H9 (cell line): ENCODE data around the gene HEXA. TPM values are rescaled to one million over a fixed set of nuclear protein-coding genes. Genes with fewer than 3 reads are reported as not detected.

Experiments used
- DNase-seq: peaks from one replicate; pipeline ENCODE4 v3.0.0-alpha.2; 2017
- H2AFZ ChIP-seq: one replicate; pipeline ENCODE4 v1.6.1; 2013; ENCODE audit warnings: mild to moderate bottlenecking, low read length, control low read depth, moderate library complexity
- H2AK5ac ChIP-seq: 2 replicates; pipeline ENCODE4 v1.6.1; 2013; ENCODE audit warnings: low read length, control low read depth, mixed read lengths; ENCODE audit not compliant: insufficient read length
- H2BK120ac ChIP-seq: one replicate; pipeline ENCODE4 v1.6.1; 2013; ENCODE audit warnings: low read depth, mild to moderate bottlenecking, low read length, control low read depth, inconsistent platforms; ENCODE audit not compliant: poor library complexity, severe bottlenecking
- H2BK12ac ChIP-seq: 2 replicates; pipeline ENCODE4 v1.6.1; 2013; ENCODE audit warnings: low read length, control low read depth, mixed read lengths, low read depth; ENCODE audit not compliant: insufficient read length
- H2BK15ac ChIP-seq: 2 replicates; pipeline ENCODE4 v1.6.1; 2013; ENCODE audit warnings: low read depth, low read length, control low read depth
- H2BK20ac ChIP-seq: one replicate; pipeline ENCODE4 v1.6.1; 2013; ENCODE audit warnings: low read depth, mild to moderate bottlenecking, low read length, control low read depth, inconsistent platforms; ENCODE audit not compliant: poor library complexity, severe bottlenecking
- H2BK5ac ChIP-seq: 2 replicates; pipeline ENCODE4 v1.6.1; 2013; ENCODE audit warnings: low read length, control low read depth, mixed read lengths; ENCODE audit not compliant: insufficient read length
- H3K14ac ChIP-seq: 2 replicates; pipeline ENCODE4 v1.6.1; 2013; ENCODE audit warnings: low read length, control low read depth; ENCODE audit not compliant: insufficient read depth
- H3K18ac ChIP-seq: 2 replicates; pipeline ENCODE4 v1.6.1; 2013; ENCODE audit warnings: low read depth, mild to moderate bottlenecking, mixed read lengths, low read length, control low read depth; ENCODE audit not compliant: insufficient read length
- H3K23ac ChIP-seq: 2 replicates; pipeline ENCODE4 v1.6.1; 2013; ENCODE audit warnings: low read length, control low read depth, mixed read lengths, low read depth; ENCODE audit not compliant: insufficient read length
- H3K23me2 ChIP-seq: 2 replicates; pipeline ENCODE4 v1.6.1; 2013; ENCODE audit warnings: low read depth, mild to moderate bottlenecking, mixed read lengths, low read length, control low read depth; ENCODE audit not compliant: insufficient read length, poor library complexity, severe bottlenecking
- H3K27ac ChIP-seq: 2 replicates; pipeline ENCODE4 v1.5.1; 2013; ENCODE audit warnings: low read length, control low read depth, mixed read lengths, low read depth; ENCODE audit not compliant: insufficient read length
- H3K27me3 ChIP-seq: 2 replicates; pipeline ENCODE4 v1.6.1; 2013; ENCODE audit warnings: low read length, control low read depth, inconsistent platforms; ENCODE audit not compliant: insufficient read depth
- H3K4ac ChIP-seq: 2 replicates; pipeline ENCODE4 v1.6.1; 2013; ENCODE audit warnings: low read depth, mild to moderate bottlenecking, control low read depth, inconsistent platforms, low read length, moderate library complexity
- H3K4me1 ChIP-seq: 2 replicates; pipeline ENCODE4 v1.6.1; 2013; ENCODE audit warnings: low read length, control low read depth, inconsistent platforms; ENCODE audit not compliant: insufficient read depth
- H3K4me2 ChIP-seq: 2 replicates; pipeline ENCODE4 v1.6.1; 2013; ENCODE audit warnings: low read length, control low read depth, mixed read lengths; ENCODE audit not compliant: insufficient read length, insufficient read depth
- H3K56ac ChIP-seq: 2 replicates; pipeline ENCODE4 v1.6.1; 2013; ENCODE audit warnings: low read depth, mild to moderate bottlenecking, mixed read lengths, low read length, control low read depth; ENCODE audit not compliant: insufficient read length
- H3K79me1 ChIP-seq: 2 replicates; pipeline ENCODE4 v1.6.1; 2013; ENCODE audit warnings: low read depth, mild to moderate bottlenecking, moderate library complexity, low read length, control low read depth, inconsistent platforms; ENCODE audit not compliant: insufficient read depth, poor library complexity, severe bottlenecking
- H3K79me2 ChIP-seq: 2 replicates; pipeline ENCODE4 v1.6.1; 2013; ENCODE audit warnings: low read length, control low read depth, inconsistent platforms; ENCODE audit not compliant: insufficient read depth
- H3K9ac ChIP-seq: 2 replicates; pipeline ENCODE4 v1.6.1; 2013; ENCODE audit warnings: low read length, control low read depth, mixed read lengths; ENCODE audit not compliant: insufficient read length; ENCODE audit errors: extremely low read depth
- H3K9me3 ChIP-seq: one replicate; pipeline ENCODE4 v1.6.1; 2013; ENCODE audit warnings: low read depth, low read length, inconsistent platforms; ENCODE audit not compliant: control insufficient read depth
- H3T11ph ChIP-seq: one replicate; pipeline ENCODE4 v1.6.1; 2013; ENCODE audit warnings: mild to moderate bottlenecking, low read length, control low read depth, inconsistent platforms
- H4K20me1 ChIP-seq: one replicate; pipeline ENCODE4 v1.6.1; 2013; ENCODE audit not compliant: control insufficient read depth, insufficient read length, insufficient read depth
- H4K5ac ChIP-seq: 2 replicates; pipeline ENCODE4 v1.6.1; 2013; ENCODE audit warnings: low read depth, mild to moderate bottlenecking, mixed read lengths, low read length, control low read depth; ENCODE audit not compliant: insufficient read length
- H4K8ac ChIP-seq: replicated peaks from 2 replicates; pipeline ENCODE4 v1.6.1; 2013; ENCODE audit warnings: low read length, control low read depth, mixed read lengths, low read depth; ENCODE audit not compliant: insufficient read length
- H4K91ac ChIP-seq: 2 replicates; pipeline ENCODE4 v1.6.1; 2013; ENCODE audit warnings: low read depth, mild to moderate bottlenecking, moderate library complexity, mixed read lengths, low read length, control low read depth; ENCODE audit not compliant: insufficient read length
- H3K27ac Mint-ChIP-seq, 3 experiments: 2 replicates in 2 of 3; 3 replicates in 1 of 3; pipeline ENCODE4 v1.8.0; 2020 to 2021; ENCODE audit warnings: mixed read lengths in 3 of 3, mild to moderate bottlenecking in 1 of 3, moderate library complexity in 1 of 3
- H3K27me3 Mint-ChIP-seq: 2 replicates; pipeline ENCODE4 v1.8.0; 2021; ENCODE audit warnings: low read depth, mild to moderate bottlenecking, moderate library complexity, mixed read lengths
- H3K36me3 Mint-ChIP-seq, 3 experiments: 2 replicates in 2 of 3; 3 replicates in 1 of 3; pipeline ENCODE4 v1.8.0; 2020 to 2021; ENCODE audit warnings: low read depth in 3 of 3, mixed read lengths in 3 of 3; ENCODE audit not compliant: insufficient read depth in 1 of 3
- H3K4me1 Mint-ChIP-seq, 2 experiments: 2 replicates each; pipeline ENCODE4 v1.8.0; 2020; ENCODE audit warnings: mixed read lengths in 2 of 2
- H3K4me3 Mint-ChIP-seq, 2 experiments: 2 replicates in 1 of 2; 3 replicates in 1 of 2; pipeline ENCODE4 v1.8.0; 2020 to 2021; ENCODE audit warnings: mild to moderate bottlenecking in 2 of 2, mixed read lengths in 2 of 2, moderate library complexity in 1 of 2
- H3K9me3 Mint-ChIP-seq, 2 experiments: 2 replicates in 1 of 2; 3 replicates in 1 of 2; pipeline ENCODE4 v1.8.0; 2020; ENCODE audit warnings: mild to moderate bottlenecking in 2 of 2, mixed read lengths in 2 of 2, moderate library complexity in 1 of 2
- WGBS: extraction: QIAGEN DNeasy Blood & Tissue Kit; methylation state at CpG from one replicate; pipeline ENCODE4 v1.1.7; 2013; ENCODE audit warnings: missing lambda C conversion rate, low lambda C conversion rate, mixed read lengths; ENCODE audit not compliant: insufficient read length; ENCODE audit errors: extremely low coverage; 5-methylcytosine and 5-hydroxymethylcytosine counted together
- total RNA-seq: library from RNA; stranded (reverse); gene quantifications from 2 replicates; pipeline ENCODE4 v1.2.1, GENCODE V29; 2021
- TF ChIP-seq, protein P1 (sequence below): fragments of 200-600 bp; sonication (generic); conservative IDR thresholded peaks from 3 replicates; pipeline ENCODE4 v1.8.0; 2021; ENCODE audit warnings: antibody characterized with exemption, mild to moderate bottlenecking

Gene HEXA
- total RNA-seq, 1 experiment from 2014 or later: 54.7 TPM

- Histone ChIP-seq H2BK15ac (no peak overlapping the region), H2BK120ac (no peak overlapping the region), H3K79me1 (no peaks in the 10 kb centered on the region), H3K4ac (no peak overlapping the region), H4K20me1 (no peaks in the 10 kb centered on the region), H2BK20ac (no peak overlapping the region), H3K23ac (no peak overlapping the region), H2AK5ac (no peak overlapping the region), H3K9ac (no peak overlapping the region), H2BK5ac (no peak overlapping the region), H3K9me3 (no peaks in the 10 kb centered on the region), H3K27me3 (no peaks in the 10 kb centered on the region), H3K27ac (no peak overlapping the region), H2AFZ (no peak overlapping the region), H2BK12ac (no peak overlapping the region), H4K5ac (no peak overlapping the region), H3K79me2 (no peaks in the 10 kb centered on the region), H3T11ph (no peak overlapping the region), H3K4me2 (no peak overlapping the region), H4K91ac (no peak overlapping the region), H3K4me1 (no peaks in the 10 kb centered on the region), H3K18ac (no peak overlapping the region), H4K8ac (no peak overlapping the region), H3K14ac (no peak overlapping the region), H3K56ac (no peak overlapping the region), H3K23me2 (no peaks in the 10 kb centered on the region)
- H3K27me3 Mint-ChIP-seq: peaks cover 44% of the 10 kb centered on the region
- no peaks in the 10 kb centered on the region for H3K4me1 Mint-ChIP-seq
- TF ChIP-seq, protein P1, sequence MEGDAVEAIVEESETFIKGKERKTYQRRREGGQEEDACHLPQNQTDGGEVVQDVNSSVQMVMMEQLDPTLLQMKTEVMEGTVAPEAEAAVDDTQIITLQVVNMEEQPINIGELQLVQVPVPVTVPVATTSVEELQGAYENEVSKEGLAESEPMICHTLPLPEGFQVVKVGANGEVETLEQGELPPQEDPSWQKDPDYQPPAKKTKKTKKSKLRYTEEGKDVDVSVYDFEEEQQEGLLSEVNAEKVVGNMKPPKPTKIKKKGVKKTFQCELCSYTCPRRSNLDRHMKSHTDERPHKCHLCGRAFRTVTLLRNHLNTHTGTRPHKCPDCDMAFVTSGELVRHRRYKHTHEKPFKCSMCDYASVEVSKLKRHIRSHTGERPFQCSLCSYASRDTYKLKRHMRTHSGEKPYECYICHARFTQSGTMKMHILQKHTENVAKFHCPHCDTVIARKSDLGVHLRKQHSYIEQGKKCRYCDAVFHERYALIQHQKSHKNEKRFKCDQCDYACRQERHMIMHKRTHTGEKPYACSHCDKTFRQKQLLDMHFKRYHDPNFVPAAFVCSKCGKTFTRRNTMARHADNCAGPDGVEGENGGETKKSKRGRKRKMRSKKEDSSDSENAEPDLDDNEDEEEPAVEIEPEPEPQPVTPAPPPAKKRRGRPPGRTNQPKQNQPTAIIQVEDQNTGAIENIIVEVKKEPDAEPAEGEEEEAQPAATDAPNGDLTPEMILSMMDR: no peak
- WGBS: no CpG with 5 or more reads among the region's 7 CpGs
- no peak for DNase-seq
- H3K27ac Mint-ChIP-seq: no peak overlapping the region
- H3K9me3 Mint-ChIP-seq: no peaks in the 10 kb centered on the region
- H3K4me3 Mint-ChIP-seq: no peak overlapping the region
- no peaks in the 10 kb centered on the region for H3K36me3 Mint-ChIP-seq
These were observed 71.2 kb downstream of the HEXA start for GRCh38 chr15:72304596-72304995.
